Measurements from ENCODE around the gene PYM1.
"Not testable (repeated sequence)": the region's sequence is repeated elsewhere in the genome, so short reads cannot be mapped to it uniquely, and the experiment has no call there.

PYM1 gene

DNA sequence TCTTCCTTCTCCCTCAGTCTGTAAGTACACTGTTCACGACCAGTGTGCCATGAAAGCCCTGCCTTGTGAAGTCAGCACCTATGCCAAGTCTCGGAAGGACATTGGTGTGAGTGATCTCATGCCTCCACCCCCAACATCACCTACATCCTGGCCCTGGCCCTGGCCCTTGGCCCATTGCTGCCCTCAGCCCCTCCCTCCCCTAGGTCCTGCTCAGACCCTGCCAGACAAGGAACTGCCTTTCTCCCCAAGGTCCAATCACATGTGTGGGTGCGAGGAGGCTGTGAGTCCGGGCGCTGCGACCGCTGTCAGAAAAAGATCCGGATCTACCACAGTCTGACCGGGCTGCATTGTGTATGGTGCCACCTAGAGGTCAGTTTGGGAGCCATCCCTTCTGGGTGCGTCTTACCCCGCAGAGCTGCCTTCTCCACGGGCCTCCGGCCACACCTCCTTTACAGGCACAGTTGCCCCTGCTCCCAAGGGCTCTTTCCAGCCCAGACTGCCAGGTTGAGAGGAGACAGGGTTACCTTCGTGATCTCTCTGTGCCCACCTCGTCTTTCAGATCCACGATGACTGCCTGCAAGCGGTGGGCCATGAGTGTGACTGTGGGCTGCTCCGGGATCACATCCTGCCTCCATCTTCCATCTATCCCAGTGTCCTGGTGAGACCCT is 12.5 kb upstream of the PYM1 start:
- peak; percentile 93 for DNase-seq (ENCODE audit: low read depth, low spot score)

DNA sequence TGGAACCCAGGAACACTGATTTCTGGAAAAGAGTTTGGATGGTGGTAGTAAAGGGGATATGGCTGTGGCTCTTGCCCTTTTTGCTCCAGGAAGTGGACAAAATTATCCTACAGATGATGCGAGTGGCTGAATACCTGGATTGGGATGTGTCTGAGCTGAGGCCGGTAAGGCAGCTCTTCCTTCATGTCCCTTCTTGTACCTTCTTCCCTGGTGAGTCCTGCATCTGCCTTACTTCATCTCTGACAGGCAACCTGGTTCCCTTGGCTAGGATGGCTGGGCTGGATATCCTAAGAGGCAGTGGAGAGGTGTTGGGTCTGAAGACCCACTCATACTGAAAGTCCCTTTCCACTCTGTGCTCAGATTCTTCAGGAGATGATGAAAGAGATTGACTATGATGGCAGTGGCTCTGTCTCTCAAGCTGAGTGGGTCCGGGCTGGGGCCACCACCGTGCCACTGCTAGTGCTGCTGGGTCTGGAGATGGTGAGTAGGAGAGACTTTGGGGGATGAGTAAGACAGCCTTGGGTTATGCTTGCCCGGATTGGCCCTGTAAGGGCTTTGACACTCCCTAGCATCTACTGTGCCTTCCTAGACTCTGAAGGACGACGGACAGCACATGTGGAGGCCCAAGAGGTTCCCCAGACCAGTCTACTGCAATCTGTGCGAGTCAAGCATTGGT is 11.3 kb upstream of the PYM1 start:
- DNase-seq (ENCODE audit: low read depth, low spot score), result no peak

DNA sequence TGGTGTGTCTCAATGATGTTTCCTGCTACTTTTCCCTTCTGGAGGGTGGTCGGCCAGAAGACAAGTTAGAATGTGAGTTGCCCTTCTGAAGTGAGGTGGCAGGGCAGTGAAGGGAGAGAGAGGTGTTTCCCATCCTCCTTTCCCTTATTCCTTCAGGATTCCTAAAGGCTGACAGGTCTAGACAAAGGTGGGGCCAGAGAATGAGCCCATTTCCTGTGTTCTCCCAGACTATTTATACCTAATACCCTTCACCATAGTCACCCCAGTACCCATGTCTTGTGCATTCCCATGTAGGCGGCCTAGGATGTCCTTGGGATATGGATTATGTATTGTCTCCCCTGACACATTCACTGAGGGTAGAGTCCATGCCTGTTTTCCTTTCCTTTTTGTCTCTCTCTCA is 10.3 kb upstream of the PYM1 start:
- no peak for DNase-seq (ENCODE audit: low read depth, low spot score)

DNA sequence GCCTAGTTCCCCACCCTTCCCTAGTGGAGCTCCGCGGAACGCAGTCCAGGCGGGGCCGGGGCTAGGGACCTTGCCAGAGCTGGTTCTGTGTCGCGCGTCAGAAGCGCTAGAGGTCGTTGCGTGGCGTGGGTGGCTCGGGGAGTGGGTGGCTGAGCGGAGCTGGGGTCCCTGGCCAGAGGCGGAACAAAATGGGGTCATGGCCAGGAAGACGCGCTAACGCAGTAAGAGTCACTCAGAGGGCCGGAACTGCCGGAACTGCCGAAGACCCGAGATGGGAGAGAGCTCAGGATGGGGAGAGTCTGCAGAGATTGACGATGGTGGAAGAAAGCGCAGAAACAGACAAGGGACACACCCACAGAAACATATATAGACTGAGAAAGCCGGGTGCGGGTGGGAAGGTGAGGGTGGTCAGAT is 8.1 kb upstream of the PYM1 start:
- no peak for DNase-seq (ENCODE audit: low read depth, low spot score)

DNA sequence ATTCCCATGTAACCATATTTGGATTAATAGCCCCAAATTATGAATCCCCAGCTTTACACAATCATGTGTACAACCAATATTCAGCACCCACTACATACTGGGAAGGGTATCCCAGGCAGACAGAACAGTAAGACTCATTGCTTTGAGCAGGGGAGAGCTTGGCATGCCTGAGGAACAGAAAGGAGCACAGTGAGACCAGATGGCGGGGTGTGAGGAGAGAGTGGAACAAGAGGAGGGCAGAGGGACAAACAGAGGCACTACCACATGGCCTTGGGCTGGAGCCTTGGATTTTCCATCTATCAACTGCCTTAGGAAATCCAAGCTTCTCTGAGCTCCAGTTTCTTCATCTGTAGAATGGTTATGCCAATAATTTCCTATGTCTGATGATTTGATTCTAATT is 7.1 kb upstream of the PYM1 start:
- no peak for DNase-seq (ENCODE audit: low read depth, low spot score)

DNA sequence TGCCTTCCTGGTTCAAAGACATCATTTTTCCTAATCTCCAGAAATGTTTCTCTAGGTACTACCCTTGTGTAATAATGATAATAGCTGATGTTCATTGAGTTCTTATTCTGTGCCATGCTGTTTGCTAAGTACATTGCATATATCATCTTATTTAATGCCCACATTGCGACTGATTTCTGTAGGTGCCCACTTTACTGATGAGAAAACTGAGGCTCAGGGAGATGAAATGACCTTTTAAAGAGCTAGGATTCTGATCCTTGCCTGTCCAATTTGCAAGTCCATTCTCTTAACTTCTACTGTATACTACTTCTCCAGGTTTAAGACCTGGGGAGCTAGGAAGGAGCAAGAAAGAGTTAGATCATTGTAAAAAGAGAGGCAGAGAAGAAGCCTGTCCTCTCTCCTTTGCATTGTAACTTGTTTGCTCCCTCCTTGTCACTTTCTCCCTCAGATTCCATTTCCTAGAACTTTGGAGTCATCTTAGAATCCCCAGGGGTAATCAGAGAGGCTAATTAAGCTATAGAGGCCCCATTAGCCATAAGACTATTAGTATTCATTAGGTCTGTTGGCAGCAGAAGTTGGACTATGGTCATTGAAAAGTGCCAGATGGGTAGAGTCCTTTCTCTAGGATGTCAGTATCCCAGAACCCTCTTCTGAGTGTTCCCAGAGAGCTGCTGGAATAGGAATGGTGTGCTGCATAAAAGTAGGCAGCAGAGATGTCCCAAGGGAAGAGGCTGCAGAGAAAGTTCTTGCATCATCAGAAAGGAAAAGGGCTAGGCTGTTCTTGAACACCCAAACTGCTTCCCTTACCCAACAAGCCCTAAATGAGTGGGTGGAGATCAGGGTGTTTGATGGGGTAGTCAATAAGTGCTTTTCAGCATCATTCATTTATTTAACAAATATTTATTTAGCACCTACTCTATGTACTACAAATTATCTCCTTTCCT is 6.4 kb upstream of the PYM1 start:
- DNase-seq (ENCODE audit: low read depth, low spot score), result no peak

DNA sequence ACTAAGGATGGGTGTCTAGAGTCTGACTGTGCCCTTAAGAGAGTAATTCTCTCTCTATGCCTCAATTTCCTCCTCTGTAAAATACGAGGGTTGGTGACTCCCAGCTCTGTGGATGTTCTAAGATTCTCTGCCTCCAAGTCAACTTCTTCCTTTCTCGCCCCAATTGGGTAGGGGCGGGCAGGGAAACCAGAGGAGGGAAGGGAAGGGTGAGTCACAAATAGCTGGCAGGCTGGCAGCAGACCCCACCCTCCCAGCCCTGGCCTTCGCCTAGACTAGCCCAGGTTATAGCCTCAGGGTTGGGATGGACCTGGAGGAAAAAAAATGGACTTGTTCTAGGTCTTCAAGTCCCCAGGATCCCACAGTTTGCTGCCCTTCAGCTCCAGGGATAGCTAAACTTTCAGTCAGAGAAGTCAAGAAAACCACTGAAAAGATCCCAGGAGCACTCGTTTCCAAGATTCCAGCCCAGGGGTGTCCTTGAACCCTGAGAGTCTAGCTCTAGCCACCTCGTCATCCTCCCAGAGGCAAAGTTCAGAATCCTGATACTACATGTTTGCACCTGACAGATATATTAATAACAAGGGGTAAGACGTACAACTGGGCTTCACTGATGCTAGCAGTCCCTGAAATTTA is 5.6 kb upstream of the PYM1 start:
- DNase-seq (ENCODE audit: low read depth, low spot score), result peak; percentile 44

DNA sequence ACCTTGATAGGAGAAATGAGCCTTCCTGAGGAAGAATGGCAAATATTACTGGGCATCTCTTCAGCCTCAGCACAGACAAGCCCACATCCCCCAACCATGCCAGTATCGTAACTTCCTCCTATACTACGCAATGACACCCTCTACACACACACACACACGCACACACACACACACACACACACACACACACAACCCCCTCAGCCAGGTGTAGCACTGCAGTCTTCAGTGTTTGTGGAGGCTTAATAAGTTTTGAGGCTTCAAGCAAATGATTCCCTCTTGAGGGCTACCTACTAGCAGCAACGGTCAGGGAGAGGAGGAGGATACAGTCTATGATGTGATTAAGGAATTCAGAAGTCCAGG is 4.8 kb upstream of the PYM1 start:
- DNase-seq (ENCODE audit: low read depth, low spot score), result peak; percentile 4

DNA sequence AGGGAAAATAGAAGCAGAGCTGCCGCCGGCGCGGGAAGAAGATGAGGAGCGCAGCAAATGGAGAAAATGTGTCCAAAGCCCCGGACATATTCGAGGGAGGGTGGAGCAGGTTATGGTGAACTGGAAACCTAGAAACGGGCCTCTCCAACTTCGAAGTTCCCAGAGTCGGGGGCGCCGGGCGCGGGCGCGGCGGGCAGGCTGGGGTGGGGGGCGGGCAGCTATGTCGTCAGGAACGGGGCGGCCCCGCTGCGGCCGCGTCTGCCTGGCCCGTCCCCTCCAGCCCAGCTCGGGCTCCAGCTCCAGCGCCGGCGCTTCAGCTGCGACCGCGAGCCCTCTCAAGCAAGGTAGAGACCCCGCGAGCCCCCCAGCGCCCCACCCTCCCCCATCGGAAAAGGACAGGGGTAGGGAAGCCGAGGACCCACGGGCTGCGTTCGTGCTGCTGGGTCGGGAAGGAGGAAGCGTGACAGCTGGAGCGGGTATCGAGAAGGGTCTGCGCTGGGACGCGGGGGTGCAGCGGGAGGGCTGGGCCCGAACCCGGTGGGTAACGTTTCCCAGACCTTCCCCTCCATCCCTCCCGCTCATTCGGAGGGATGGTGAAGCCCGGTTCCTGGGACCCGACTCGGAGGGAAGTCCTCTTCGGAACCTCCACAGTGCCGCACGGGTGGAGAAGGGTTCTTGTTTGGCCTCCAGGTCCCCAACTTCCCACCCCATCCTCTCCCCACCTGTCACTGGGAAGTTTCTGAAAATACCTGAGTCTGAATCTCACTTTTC is 4.3 kb upstream of the PYM1 start:
- peak; percentile 10 for DNase-seq (ENCODE audit: low read depth, low spot score)

DNA sequence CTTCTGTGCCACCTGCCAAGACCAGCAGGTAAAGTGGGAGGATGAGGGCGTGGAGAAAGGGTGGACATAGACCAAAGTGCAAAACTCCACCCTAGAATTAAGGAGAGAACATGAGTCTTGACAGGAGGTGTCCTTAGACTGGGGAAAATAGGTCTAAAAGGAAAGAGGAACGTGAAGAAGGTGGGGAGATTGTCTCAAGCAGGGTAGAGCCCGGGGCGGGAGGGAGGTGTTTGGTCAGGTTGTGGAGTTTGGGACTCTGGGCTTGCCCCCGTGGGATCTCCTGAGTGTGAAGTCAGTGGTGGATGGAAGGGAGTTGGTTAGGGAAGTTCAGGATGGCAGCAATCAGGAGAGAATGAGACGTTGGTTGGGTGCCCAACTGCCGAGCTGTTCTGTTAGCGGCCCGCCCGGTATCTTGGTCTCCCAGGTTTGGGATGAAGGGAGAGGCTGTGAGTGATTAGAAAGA is 3.7 kb upstream of the PYM1 start:
- DNase-seq (ENCODE audit: low read depth, low spot score), result peak; percentile 21

DNA sequence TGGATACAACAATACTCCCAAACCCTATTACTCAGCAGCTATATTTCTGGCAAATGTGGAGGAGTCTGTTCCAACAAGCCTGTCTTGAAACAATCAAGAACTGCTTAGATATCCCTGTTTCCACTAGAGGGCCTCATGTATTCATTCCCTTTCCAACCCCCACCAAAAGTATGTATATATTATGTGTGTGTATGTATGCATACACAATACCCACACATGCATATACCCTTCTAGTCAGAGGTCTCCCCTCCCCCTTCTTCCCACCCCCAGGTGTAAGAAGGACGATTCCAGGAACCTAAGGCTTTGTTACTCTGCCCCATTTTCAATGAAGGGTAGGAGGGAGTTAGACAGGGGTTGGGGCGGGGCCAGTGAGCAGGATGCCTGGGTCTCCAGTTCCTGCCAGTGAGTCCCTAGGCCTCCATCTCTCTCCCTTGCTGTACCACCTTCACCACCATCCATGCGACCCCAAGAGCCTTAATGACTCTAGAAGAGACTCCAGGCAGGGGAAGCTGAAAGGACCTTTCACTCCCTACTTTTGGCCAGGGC is 3.1 kb upstream of the PYM1 start, which contains the start of gene DGKA:
TSS of gene DGKA (plus strand) at position 392 of the 546 bp plus-strand sequence. CDS start 5,342 bp downstream, outside the sequence.
- peak; percentile 32 for DNase-seq (ENCODE audit: low read depth, low spot score)

DNA sequence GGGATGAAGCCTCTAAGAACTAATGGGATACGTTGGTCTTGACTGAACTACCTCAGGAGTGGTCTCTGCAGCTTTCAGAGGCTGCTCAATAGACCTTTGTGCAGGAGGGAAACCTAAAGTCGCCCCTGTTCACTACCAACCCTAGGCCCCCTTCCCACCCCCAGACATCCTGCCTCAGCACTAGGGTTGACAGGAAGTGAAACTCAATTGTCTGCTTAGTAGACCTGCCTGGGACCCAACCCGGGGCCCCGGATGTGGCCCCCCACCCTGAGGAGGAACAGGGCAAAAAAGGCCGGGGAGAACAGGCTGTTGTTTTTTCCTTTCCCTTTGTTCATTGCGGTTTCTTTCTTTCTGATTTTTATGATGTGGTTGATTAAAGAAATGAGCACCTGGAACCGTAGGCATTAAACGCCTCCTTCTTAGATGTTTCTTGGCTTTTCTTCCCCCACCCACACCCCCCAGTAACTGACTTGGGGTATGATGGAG is 1.7 kb upstream of the PYM1 start:
- no peak for DNase-seq (ENCODE audit: low read depth, low spot score)

DNA sequence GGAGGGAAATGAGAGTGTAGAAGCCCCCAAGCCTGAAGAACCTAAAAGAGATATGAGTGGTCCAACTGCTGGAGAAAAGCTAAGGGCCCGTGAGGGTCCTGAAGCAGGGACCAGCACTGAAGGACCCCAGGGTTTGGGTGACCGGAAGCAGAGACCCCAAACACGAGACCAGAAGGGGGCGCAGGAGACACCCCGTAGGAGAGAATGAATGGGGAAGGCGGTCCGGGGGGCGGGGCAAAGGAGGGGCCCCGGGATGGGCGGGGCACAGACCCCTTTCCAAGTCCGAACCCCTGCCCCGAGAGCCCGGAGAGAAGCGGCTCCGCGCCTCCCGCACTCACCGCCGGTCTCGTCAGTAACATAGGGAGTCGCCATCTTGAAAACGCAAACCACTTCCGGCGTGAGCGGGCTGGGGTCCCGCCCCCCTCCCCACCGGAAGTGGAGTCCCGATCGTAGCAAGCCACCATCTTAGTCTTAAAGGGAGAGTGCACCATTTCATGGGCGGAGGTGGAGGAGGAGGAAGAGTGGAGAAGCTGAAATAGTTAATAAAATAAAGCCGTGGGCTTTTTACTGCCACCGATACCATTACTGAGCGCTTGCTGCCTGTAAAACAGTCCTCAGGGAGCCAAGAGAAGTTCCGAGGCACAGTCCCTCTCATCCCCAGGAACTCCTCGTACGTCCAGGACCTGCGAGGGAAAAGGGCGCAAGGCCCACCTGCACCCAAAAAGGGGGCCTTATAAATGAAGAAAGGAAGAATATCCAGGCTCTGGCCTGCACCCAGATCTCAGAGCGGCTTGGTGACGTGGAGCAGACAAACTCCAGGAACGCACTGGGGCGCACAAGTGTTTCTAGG is 731 bp downstream of the PYM1 start:
- peak; percentile 95 for DNase-seq (ENCODE audit: low read depth, low spot score)

DNA sequence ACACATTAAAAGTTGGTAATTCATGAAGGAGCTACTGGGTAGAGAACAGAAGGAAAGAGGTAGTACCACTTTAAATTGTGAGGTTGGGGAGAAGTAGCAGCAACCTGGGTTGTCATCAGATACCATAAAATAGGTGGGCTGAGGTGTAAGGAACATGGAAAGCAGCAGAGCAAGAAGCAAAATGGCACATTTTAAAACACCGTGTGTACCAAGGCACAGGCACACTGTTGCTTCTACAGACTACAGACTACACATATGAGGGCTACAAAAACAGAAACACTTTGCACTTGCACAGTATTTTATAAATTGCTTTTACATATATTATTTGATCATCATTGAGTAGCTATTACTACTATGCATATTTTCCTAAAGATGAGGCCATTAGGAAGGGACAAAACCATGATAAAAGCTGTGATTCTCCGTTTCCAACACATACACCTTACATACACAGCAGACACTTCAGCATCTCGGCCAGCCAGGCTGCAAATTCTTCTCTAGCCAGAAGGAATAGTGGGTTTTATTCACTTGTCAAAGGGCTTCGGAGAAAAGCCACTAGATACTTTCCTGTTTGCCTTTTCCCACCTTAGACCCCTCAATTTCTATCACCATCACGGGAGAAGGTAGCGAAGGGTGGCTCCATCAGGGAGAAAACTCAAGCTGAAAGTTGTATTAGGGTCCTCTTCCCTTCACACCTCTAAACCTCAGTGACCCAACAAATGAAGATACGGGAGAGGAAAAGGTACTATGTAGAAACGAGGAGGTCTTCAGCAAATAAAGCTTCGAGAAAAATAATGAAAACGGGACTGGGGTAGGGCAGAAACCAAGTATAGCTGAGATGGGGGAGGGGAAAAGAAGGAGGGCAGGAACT is 1.6 kb downstream of the PYM1 start:
- no peak for DNase-seq (ENCODE audit: low read depth, low spot score)

DNA sequence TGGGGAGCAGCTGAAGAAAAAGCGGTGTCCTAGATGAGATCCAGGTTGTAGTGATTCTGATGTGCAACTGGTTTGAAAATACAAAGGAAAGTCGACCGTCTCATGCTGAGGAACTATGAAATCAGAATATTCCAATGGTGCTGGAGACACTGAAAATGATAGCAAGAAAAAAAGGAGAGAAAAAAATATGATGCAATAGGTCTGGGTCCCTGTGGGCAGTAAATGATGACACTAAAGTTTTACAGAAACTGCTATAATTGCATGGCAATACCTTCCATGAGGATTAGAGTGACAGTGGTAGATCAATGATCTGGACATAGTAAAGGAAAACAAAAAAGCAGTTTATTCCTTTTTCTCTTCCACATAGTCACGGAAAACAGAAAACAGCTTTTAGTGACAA is 2.3 kb downstream of the PYM1 start:
- no peak for DNase-seq (ENCODE audit: low read depth, low spot score)

DNA sequence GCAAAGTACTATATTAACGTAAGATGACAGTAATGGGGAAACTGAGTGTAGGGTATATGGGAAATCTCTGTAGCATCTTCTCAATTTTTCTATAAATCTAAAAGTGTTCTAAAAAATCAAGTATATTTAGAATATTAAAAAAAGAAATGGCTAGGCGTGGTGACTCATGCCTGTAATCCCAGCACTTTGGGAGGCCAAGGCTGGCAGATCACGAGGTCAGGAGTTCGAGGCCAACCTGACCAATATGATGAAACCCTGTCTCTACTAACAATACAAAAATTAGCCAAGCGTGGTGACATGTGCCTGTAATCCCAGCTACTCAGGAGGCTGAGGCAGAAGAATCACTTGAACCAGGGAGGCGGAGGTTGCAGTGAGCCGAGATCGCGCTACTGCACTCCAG is 4.0 kb downstream of the PYM1 start:
- DNase-seq (ENCODE audit: low read depth, low spot score), result not testable (repeated sequence)

DNA sequence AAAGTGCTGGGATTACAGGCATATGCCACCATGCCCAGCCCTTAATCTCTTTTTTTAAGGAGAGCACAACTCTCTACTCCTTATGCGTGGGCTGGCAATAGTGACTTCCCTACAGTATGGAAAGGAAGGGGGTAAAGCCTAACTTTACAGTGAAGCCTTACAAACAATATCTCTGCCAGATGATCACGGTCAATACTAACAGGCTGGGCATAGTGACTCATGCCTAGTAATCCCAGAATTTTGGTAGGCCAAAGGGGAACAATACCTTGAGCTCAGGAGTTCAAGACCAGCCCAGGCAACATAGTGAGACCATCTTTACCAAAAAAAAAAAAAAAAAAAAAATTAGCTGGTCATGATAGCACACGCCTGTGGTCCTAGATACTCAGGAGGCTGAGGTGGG is 5.6 kb downstream of the PYM1 start:
- no peak for DNase-seq (ENCODE audit: low read depth, low spot score)

DNA sequence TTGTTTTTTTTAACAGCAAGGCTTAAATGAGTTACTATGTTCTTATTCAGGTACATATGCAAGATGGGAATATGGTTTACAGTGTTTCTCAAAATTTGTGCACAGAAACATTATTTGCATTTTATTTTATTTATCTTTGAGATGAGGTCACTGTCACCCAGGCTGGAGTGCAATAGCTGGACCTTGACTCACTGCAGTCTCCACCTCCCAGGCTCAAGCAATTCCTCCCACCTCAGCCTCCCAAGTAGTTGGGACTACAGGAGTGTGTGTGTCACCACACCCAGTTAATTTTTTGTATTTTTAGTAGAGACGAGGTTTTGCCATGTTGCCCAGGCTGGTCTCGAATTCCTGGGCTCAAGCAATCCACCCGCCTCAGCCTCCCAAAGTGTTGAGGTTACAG is 8.7 kb downstream of the PYM1 start:
- not testable (repeated sequence) for DNase-seq (ENCODE audit: low read depth, low spot score)

DNA sequence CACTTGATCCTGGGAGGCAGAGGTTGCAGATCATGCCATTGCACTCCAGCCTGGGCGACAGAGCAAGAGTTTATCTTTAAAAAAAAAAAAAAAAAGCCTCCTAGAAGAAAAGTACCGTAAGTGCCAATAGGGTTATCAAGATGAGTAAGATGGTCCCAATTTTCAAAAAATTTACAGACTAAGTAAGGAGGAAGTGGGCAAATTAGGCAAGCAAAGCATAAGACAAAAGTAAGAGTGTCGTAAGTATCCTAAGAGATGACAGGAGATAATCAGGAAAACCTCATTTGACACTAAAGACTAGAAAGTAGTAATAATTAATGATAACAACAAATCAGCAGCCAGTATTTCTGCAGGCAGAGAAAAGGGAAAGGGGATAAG is 12.2 kb downstream of the PYM1 start:
- DNase-seq (ENCODE audit: low read depth, low spot score), result no peak
